Activated CD8-positive, alpha-beta T cell treated with anti-CD3 and anti-CD28 coated beads for 36 hours (primary cell): ENCODE results near the gene MCIDAS. TPM values are rescaled to one million over a fixed set of nuclear protein-coding genes. Genes with fewer than 3 reads are reported as not detected.

ENCODE experiments used
- ATAC-seq: fragments of 200-7000 bp; cut with Tn5 transposase; one replicate; pipeline ENCODE4 v1.10.0; 2021; ENCODE audit warnings: mild to moderate bottlenecking, moderate library complexity
- CTCF ChIA-PET: fragments of 350-600 bp; sonication (Branson Sonifier 250); formaldehyde crosslinking; loops from one replicate; lab custom pipeline; 2021; ENCODE audit warnings: antibody characterized with exemption; lab: Charles Lee
- POLR2A ChIA-PET: fragments of 350-600 bp; sonication (Branson Sonifier 250); formaldehyde crosslinking; loops from one replicate; lab custom pipeline; 2021; ENCODE audit warnings: antibody characterized with exemption; lab: Charles Lee
- DNase-seq: peaks from one replicate; pipeline ENCODE4 v3.0.0-alpha.2; 2020
- H3K27ac Mint-ChIP-seq: one replicate; pipeline ENCODE4 v1.8.0; 2021; ENCODE audit warnings: mild to moderate bottlenecking, mixed read lengths
- H3K27me3 Mint-ChIP-seq: one replicate; pipeline ENCODE4 v1.8.0; 2021; ENCODE audit warnings: mixed read lengths
- H3K36me3 Mint-ChIP-seq: one replicate; pipeline ENCODE4 v1.8.0; 2021; ENCODE audit warnings: low read depth, mixed read lengths
- H3K4me1 Mint-ChIP-seq: one replicate; pipeline ENCODE4 v1.8.0; 2021; ENCODE audit warnings: low read depth, mixed read lengths
- H3K4me3 Mint-ChIP-seq: one replicate; pipeline ENCODE4 v1.8.0; 2021; ENCODE audit warnings: mild to moderate bottlenecking, moderate library complexity, mixed read lengths
- H3K9me3 Mint-ChIP-seq: one replicate; pipeline ENCODE4 v1.8.0; 2021; ENCODE audit warnings: mixed read lengths
- CTCF ChIP-seq: fragments of 200-600 bp; IDR thresholded peaks from one replicate; pipeline ENCODE4 v1.8.0; 2022; ENCODE audit warnings: antibody characterized with exemption, mild to moderate bottlenecking
- intact Hi-C: fragments of 100-400 bp; cut with micrococcal nuclease; formaldehyde crosslinking; loops from one replicate; pipeline ENCODE4 v1.10.0; 2022
- total RNA-seq, 2 experiments: library from RNA; stranded (reverse); gene quantifications; one replicate each; pipeline ENCODE4 v1.2.3, GENCODE V29; 2021

MCIDAS gene
- total RNA-seq, 2 experiments from 2014 or later: 0.18 TPM; not detected in 1

- no peaks in the 10 kb centered on the region for H3K9me3 Mint-ChIP-seq
- peaks cover 34% of the 10 kb centered on the region for H3K4me1 Mint-ChIP-seq
- peaks cover 2% of the 10 kb centered on the region for H3K36me3 Mint-ChIP-seq
- DNase-seq: peak; percentile 32
- CTCF ChIA-PET: interaction anchor here (1.2 to 9.6 kb wide), 4 partner anchors 9 to 63 kb away, joined by 3 to 51 read pairs (median 4); partner anchors contain the start of gene GPX8
- ATAC-seq: no peak
- TF ChIP-seq CTCF: no peak
- H3K27me3 Mint-ChIP-seq: peaks cover 77% of the 10 kb centered on the region
- intact Hi-C loops: no loop called here
- H3K4me3 Mint-ChIP-seq: peak overlapping the region; percentile 24
- H3K27ac Mint-ChIP-seq: no peak overlapping the region
- POLR2A ChIA-PET: interaction anchor here (1.6 kb wide), 1 partner anchor 11 kb away, joined by 6 read pairs; no protein-coding TSS in a partner anchor
Observed at GRCh38 chr5:55222985-55223811, 3.9 kb downstream of the MCIDAS start.

- Mint-ChIP-seq H3K36me3 (peaks cover 2% of the 10 kb centered on the region), H3K27ac (no peak overlapping the region), H3K4me3 (peak overlapping the region; percentile 24), H3K9me3 (no peaks in the 10 kb centered on the region), H3K4me1 (peaks cover 27% of the 10 kb centered on the region), H3K27me3 (peaks cover 71% of the 10 kb centered on the region)
- ChIA-PET POLR2A (no interaction called here), CTCF (interaction anchor here (1.7 to 2.0 kb wide), 2 partner anchors 10 to 51 kb away, joined by 7 to 9 read pairs; no protein-coding TSS in a partner anchor)
- TF ChIP-seq CTCF: no peak
- intact Hi-C loops: no loop called here
- ATAC-seq: no peak
- DNase-seq: no peak
Observed at GRCh38 chr5:55222092-55222984, 4.8 kb downstream of the MCIDAS start.

GRCh38 chr5:55220433-55221185, 6.5 kb downstream of the MCIDAS start:
- DNase-seq: peak; percentile 36
- peak overlapping the region; percentile 63 for H3K4me3 Mint-ChIP-seq
- CTCF ChIA-PET: interaction anchor here (1.3 to 2.0 kb wide), 6 partner anchors 8 to 471 kb away, joined by 3 to 9 read pairs (median 5); no protein-coding TSS in a partner anchor
- no peak overlapping the region for H3K27ac Mint-ChIP-seq
- peak; percentile 46 for ATAC-seq
- peaks cover 2% of the 10 kb centered on the region for H3K36me3 Mint-ChIP-seq
- H3K27me3 Mint-ChIP-seq: peaks cover 66% of the 10 kb centered on the region
- POLR2A ChIA-PET: no interaction called here
- no peaks in the 10 kb centered on the region for H3K9me3 Mint-ChIP-seq
- intact Hi-C loops: no loop called here
- TF ChIP-seq CTCF: no peak
- H3K4me1 Mint-ChIP-seq: peaks cover 25% of the 10 kb centered on the region

- H3K4me1 Mint-ChIP-seq: peaks cover 25% of the 10 kb centered on the region
Observed at GRCh38 chr5:55219770-55220169, 7.3 kb downstream of the MCIDAS start.

More at GRCh38 chr5:55219770-55220169, 7.3 kb downstream of the MCIDAS start:
- no peaks in the 10 kb centered on the region for H3K9me3 Mint-ChIP-seq
- H3K4me3 Mint-ChIP-seq: no peak overlapping the region
- ATAC-seq (no peak), DNase-seq (no peak)
- POLR2A ChIA-PET: no interaction called here
- intact Hi-C loops: no loop called here
- H3K27me3 Mint-ChIP-seq: peaks cover 57% of the 10 kb centered on the region
- CTCF ChIA-PET: interaction anchor here (1.3 to 1.8 kb wide), 3 partner anchors 9 to 43 kb away, joined by 3 to 5 read pairs (median 5); no protein-coding TSS in a partner anchor
- H3K27ac Mint-ChIP-seq: no peak overlapping the region
- TF ChIP-seq CTCF: no peak
- H3K36me3 Mint-ChIP-seq: peaks cover 2% of the 10 kb centered on the region
